GM12892 (cell line): ENCODE results near the gene IFT122.

Experiments used
- DNase-seq: peaks from one replicate; pipeline ENCODE4 v3.0.0; 2011; ENCODE audit not compliant: insufficient read length
- FAIRE-seq: peaks from 2 replicates; lab custom pipeline; 2011; peaks lifted over from hg19 to GRCh38; lab: Jason Lieb, UNC
- POLR2A ChIP-seq: IDR thresholded peaks from 2 replicates; pipeline ENCODE4 v1.6.1; 2011; ENCODE audit warnings: low read depth, low read length, control low read depth
- POLR2AphosphoS5 ChIP-seq: IDR thresholded peaks from 2 replicates; pipeline ENCODE4 v1.6.1; 2011; ENCODE audit warnings: low read depth, low read length, control low read depth
- TAF1 ChIP-seq: IDR thresholded peaks from 2 replicates; pipeline ENCODE4 v1.6.1; 2011; ENCODE audit warnings: low read depth, mild to moderate bottlenecking, control low read depth, low read length, borderline replicate concordance

The IFT122 gene

DNA sequence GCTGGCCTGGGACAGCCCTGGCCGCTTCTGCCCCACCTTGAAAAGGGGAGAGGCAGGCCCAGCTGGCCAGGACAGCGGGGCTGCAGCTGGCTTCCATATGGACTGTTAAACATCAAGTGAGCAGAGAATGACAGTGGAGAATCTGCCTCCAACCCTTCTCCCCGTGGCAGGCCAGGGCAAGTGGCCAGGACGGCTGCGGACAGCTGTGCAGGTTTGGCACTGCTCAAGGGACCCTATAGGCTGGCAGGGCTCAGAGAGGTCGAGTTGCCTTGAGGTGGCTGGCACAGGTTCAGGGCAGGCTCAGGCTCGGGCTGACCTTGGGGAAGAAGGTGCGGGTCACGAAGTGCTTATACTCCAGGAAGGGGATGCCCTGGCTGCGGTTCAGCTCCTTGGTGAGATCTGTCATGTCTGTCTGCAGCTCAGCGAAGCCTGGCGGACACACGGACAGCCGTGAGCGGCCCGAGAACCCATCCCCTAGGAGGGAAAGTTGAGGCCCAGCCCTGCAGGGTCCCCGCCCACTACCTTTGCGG is 127.2 kb downstream of the IFT122 start:
- FAIRE-seq (no peak), DNase-seq (no peak)

GRCh38 chr3:129567939-129568338 is 127.9 kb downstream of the IFT122 start:
- DNase-seq (no peak), FAIRE-seq (no peak)
- TF ChIP-seq POLR2A (no peak), TAF1 (no peak), POLR2AphosphoS5 (no peak)

More for the DNA sequence above, 127.2 kb downstream of the IFT122 start:
- TF ChIP-seq TAF1 (no peak), POLR2A (no peak), POLR2AphosphoS5 (no peak)

DNA sequence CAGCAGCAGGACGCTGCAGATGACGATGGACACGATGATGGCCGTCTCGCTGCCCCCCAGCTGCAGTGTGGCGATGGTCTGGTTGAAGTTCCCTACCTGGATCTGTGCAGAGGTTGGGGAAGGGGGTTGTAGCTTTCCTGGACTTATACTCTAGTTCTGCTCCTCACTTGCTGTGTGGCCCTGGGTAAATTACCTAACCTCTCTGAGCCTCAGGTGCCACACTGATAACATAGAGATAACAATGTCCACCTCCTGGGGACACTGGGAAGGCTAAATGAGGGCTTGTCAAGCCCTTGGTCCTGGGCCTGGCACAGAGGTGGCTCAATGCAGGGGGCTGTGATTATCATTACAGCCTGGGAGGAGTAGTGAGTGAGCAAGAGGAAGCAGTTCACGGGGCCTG is 129.8 kb downstream of the IFT122 start:
- FAIRE-seq (no peak), DNase-seq (no peak)
- TF ChIP-seq POLR2A = no peak
